ENCODE results near the gene PPP6C. TPM values are rescaled to one million over a fixed set of nuclear protein-coding genes. Genes with fewer than 3 reads are reported as not detected.
"Not testable (repeated sequence)": the region's sequence is repeated elsewhere in the genome, so short reads cannot be mapped to it uniquely, and the experiment has no call there.

The PPP6C gene
- total RNA-seq, 1 donor from 2014 or later, result 25.3 TPM

DNA sequence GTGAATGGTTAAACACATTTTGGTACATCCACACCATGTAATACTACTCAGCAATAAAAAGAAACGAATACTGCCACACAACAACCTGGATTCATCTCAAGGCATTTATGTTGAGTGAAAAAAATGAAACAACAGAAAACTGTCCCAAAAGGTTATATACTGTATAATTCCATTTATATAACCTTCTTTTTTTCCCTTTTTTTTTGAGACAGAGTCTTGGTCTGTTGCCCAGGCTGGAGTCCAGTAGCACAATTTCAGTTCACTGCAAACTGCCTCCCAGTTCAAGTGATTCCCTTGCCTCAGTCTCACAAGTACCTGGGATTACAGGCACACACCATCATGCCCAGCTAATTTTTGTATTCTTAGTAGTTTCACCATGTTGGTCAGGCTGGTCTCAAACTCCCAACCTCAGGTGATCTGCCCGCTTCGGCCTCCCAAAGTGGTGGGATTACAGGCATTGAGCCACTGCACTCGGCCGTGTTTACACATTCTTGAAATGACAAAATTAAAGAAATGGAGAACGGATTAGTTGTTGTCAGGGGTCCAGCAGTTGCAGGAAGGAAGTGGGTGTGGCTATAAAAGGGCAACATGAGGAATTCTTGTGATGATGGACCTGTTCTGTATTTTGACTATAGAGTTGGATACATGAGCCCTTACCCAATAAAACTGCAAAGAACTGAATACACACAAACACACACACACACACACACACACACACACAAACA is 17.4 kb downstream of the PPP6C start:
- Histone ChIP-seq H3K36me3 (ENCODE audit: control insufficient read depth, insufficient read depth, low read length) (no peaks in the 10 kb centered on the region), H3K4me3 (ENCODE audit: low read depth, low read length) (no peak overlapping the region), H3K27me3 (ENCODE audit: control insufficient read depth, insufficient read depth, low read length) (no peaks in the 10 kb centered on the region)
- no peak for DNase-seq (ENCODE audit: low read depth)
- TF ChIP-seq, protein P1, sequence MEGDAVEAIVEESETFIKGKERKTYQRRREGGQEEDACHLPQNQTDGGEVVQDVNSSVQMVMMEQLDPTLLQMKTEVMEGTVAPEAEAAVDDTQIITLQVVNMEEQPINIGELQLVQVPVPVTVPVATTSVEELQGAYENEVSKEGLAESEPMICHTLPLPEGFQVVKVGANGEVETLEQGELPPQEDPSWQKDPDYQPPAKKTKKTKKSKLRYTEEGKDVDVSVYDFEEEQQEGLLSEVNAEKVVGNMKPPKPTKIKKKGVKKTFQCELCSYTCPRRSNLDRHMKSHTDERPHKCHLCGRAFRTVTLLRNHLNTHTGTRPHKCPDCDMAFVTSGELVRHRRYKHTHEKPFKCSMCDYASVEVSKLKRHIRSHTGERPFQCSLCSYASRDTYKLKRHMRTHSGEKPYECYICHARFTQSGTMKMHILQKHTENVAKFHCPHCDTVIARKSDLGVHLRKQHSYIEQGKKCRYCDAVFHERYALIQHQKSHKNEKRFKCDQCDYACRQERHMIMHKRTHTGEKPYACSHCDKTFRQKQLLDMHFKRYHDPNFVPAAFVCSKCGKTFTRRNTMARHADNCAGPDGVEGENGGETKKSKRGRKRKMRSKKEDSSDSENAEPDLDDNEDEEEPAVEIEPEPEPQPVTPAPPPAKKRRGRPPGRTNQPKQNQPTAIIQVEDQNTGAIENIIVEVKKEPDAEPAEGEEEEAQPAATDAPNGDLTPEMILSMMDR (IDR thresholded peaks at IDR 0.05; ENCODE audit: insufficient read depth, low read length, poor library complexity, severe bottlenecking), result no peak

DNA sequence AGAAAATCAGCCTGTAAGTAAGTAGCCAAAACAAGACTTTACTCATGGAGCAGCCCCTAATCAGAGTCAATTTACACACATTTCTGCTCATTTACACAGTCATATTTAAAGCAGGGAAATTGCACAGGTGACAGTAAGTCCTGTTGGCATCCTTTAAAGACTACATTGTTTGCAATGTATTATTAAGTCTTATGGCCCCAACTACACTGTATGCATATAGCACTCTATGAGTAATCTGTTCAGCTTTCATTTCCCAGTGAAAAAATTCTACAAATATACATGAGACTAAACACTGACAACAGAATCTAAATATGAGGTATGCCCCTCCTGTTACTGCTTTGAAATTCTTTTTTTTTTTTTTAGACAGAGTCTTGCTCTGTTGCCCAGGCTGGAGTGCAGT is 19.7 kb downstream of the PPP6C start:
- no peaks in the 10 kb centered on the region for H3K27me3 ChIP-seq (ENCODE audit: control insufficient read depth, insufficient read depth, low read length)
- DNase-seq (ENCODE audit: low read depth), result no peak
- H3K36me3 ChIP-seq (ENCODE audit: control insufficient read depth, insufficient read depth, low read length), result no peaks in the 10 kb centered on the region
- H3K4me3 ChIP-seq (ENCODE audit: low read depth, low read length), result no peak overlapping the region
- TF ChIP-seq, protein P1 (IDR thresholded peaks at IDR 0.05; ENCODE audit: insufficient read depth, low read length, poor library complexity, severe bottlenecking), result no peak

DNA sequence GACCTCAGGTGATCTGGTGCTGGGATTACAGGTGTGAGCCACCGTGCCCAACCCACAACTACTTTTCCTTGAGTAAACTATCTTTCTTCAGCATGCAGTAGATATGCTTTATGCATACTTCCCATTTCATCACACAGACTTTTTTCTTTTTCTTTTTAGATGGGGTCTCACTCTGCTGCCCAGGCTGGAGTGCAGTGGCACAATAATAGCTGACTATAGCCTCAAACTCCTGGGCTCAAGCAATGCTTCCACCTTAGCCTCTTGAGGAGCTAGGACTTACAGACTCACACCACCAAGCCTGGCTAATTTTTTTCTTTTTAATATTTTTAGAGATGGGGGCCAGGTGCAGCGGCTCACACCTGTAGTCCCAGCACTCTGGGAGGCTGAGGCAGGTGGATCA is 22.8 kb downstream of the PPP6C start:
- no peak for DNase-seq (ENCODE audit: low read depth)
- Histone ChIP-seq H3K4me3 (ENCODE audit: low read depth, low read length) (no peak overlapping the region), H3K36me3 (ENCODE audit: control insufficient read depth, insufficient read depth, low read length) (no peaks in the 10 kb centered on the region), H3K27me3 (ENCODE audit: control insufficient read depth, insufficient read depth, low read length) (no peaks in the 10 kb centered on the region)
- TF ChIP-seq, protein P1 (IDR thresholded peaks at IDR 0.05; ENCODE audit: insufficient read depth, low read length, poor library complexity, severe bottlenecking), result no peak

DNA sequence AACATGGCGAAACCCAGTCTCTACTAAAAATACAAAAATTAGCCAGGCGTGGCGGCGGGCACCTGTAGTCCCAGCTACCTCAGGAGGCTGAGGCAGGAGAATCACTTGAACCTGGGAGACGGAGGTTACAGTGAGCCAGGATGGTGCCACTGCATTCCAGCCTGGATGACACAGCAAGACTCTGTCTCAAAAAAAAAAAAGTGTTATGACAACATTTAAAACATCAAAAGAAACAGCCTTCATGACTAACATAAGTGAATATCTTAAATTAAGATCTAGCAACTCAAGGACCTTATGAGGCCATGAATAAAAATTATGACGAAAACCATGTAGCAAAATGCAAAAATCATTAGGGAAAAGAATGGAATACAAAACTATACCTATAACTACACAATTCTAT is 26.7 kb downstream of the PPP6C start:
- not testable (repeated sequence) for H3K36me3 ChIP-seq (ENCODE audit: control insufficient read depth, insufficient read depth, low read length); H3K4me3 ChIP-seq (ENCODE audit: low read depth, low read length); H3K27me3 ChIP-seq (ENCODE audit: control insufficient read depth, insufficient read depth, low read length); DNase-seq (ENCODE audit: low read depth)

DNA sequence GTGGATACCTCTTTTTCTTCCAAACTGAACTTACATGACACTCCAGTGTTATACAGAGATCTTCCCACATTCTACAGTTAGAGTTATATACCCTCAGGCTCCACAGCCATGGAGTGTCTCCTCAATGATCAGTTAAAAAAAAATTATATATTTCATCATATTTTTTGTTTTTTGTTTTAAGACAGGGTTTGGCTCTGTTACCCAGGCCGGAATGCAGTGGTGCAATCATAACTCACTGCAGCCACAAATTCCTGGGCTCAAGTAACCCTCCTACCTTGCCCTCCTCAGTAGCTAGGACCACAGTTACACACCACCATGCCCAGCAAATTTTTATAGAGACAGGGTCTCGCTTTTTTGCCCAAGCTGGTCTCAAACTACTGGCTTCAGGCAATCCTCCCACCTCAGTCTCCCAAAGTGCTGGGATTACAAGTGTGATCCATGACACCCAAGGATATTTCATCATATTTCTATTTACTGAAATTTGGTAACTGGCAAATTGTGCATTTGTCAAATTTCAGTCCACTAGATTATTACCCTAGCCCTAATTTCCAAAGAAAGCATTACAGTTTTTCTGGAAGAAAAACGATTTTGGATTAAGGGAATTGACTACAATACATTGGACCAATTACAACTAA is 28.2 kb downstream of the PPP6C start:
- TF ChIP-seq, protein P1 (IDR thresholded peaks at IDR 0.05; ENCODE audit: insufficient read depth, low read length, poor library complexity, severe bottlenecking), result no peak
- no peaks in the 10 kb centered on the region for H3K36me3 ChIP-seq (ENCODE audit: control insufficient read depth, insufficient read depth, low read length)

DNA sequence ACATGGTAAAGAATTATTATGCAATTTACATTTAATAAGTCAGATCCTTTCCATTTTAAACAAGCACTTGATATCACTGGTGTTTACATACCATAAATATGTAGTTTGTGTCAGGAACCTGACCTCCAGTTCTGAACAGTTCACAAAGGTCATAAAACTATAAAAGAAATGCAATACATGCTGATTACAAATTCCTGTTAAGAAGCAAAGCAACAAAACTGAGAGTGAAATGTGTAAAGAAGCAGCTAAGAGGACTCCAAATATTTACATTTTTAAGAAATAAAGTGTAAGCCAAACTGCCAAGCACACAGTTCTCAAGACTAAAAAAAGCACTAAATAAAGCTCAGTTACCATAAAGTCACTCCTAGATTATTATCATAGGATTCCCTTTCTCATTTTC is 28.9 kb downstream of the PPP6C start:
- Histone ChIP-seq H3K36me3 (ENCODE audit: control insufficient read depth, insufficient read depth, low read length) (no peaks in the 10 kb centered on the region), H3K27me3 (ENCODE audit: control insufficient read depth, insufficient read depth, low read length) (no peaks in the 10 kb centered on the region), H3K4me3 (ENCODE audit: low read depth, low read length) (no peak overlapping the region)
- no peak for DNase-seq (ENCODE audit: low read depth)
- TF ChIP-seq, protein P1 (IDR thresholded peaks at IDR 0.05; ENCODE audit: insufficient read depth, low read length, poor library complexity, severe bottlenecking), result no peak

More for the DNA sequence above, 28.2 kb downstream of the PPP6C start:
- DNase-seq (ENCODE audit: low read depth), result no peak
- Histone ChIP-seq H3K4me3 (ENCODE audit: low read depth, low read length) (no peak overlapping the region), H3K27me3 (ENCODE audit: control insufficient read depth, insufficient read depth, low read length) (no peaks in the 10 kb centered on the region)
